Stimulated activated CD4-positive, alpha-beta T cell treated with anti-CD3 and anti-CD28 coated beads, Interleukin-15, amount 100 ng/mL, for 48 hours (primary cell): ENCODE data around the gene CCDC183.
"Not testable (repeated sequence)": the region's sequence is repeated elsewhere in the genome, so short reads cannot be mapped to it uniquely, and the experiment has no call there.

Source experiments
- DNase-seq, 2 donors: peaks; one replicate each; pipeline ENCODE4 v3.0.0-alpha.2; 2020; ENCODE audit warnings: low read depth in 2 of 2

The CCDC183 gene

DNA sequence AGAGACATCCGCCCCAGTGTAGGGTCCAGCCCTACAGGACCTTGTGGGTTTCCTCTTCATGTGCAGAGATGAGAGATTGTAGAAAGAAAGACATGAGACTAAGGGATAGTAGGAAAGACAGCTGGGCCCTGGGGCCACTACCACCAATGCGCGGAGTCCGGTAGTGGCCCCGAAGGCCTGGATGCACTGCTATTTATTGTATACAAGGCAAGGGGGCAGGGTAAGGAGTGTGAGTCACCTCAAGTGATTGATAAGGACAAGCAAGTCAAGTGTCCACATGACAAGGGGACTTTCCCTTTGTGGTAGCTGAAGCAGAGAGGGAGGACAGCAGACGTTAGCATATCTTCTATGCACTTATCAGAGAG is 11.2 kb upstream of the CCDC183 start:
- no peak for DNase-seq

DNA sequence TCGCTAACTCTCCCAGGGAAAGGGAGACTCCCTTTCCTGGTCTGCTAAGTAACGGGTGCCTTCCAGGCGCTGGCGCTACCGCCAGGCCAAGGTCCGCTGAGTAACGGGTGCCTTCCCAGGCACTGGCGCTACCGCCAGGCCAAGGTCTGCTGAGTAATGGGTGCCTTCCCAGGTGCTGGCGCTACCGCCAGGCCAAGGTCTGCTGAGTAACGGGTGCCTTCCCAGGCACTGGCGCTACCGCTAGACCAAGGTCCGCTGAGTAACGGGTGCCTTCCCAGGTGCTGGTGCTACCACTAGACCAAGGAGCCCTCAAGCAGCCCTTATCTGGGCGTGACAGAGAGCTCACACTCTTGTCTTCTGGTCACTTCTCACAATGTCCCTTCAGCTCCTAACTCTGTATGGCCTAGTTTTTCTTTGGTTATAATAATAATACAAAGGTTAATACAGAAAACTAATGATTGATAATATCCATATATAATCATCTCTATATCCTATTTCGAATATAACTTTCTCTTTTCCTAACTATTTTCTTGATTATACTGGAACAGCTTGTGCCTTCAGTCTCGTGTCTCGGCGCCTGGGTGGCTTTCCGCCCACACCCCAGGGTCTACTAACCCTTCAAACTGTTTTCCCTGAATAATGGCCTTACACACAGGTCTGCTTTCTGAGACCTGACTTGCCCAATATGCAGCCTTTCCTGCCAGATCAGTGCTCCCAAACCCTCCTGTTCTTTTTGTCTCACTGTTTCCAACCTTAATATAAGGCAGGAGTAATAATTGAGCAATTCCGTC is 10.4 kb upstream of the CCDC183 start:
- not testable (repeated sequence) for DNase-seq

DNA sequence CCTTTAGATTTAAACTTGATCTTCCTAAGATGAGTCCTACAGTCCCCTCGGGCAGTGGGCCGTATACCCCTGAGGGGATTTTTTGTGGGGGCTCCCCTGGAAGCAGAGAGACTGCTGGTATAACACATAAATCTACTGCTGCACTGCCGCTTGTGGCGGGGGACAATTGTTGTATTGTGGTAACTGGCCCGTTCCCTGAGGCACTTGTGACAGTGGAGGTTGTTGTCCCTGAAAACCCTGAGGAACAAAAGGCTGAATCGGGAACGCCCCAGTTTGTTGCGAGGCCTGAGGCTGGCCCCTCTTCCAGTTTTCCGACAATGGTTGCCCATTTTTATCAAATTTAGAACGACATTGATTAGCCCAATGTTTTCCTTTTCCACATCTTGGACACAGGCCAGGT is 9.7 kb upstream of the CCDC183 start:
- no peak for DNase-seq

DNA sequence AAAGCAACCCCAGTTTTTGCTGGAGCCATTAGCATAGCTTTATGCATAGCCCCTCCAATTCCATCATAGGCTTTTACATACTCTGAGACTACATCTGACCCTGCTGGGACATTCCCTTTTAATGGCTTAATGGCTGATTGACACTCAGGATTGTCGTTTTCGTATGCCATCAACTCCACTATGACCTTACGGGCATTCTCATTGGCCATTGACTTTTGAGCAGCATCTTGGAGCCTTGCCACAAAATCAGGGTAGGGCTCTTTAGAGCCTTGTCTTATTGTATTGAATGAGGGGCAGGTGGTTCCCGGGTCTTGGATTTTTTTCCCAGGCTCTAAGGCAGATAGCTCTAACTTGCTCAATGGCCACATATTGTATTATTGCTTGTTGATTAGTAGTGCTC is 9.2 kb upstream of the CCDC183 start:
- not testable (repeated sequence) for DNase-seq

DNA sequence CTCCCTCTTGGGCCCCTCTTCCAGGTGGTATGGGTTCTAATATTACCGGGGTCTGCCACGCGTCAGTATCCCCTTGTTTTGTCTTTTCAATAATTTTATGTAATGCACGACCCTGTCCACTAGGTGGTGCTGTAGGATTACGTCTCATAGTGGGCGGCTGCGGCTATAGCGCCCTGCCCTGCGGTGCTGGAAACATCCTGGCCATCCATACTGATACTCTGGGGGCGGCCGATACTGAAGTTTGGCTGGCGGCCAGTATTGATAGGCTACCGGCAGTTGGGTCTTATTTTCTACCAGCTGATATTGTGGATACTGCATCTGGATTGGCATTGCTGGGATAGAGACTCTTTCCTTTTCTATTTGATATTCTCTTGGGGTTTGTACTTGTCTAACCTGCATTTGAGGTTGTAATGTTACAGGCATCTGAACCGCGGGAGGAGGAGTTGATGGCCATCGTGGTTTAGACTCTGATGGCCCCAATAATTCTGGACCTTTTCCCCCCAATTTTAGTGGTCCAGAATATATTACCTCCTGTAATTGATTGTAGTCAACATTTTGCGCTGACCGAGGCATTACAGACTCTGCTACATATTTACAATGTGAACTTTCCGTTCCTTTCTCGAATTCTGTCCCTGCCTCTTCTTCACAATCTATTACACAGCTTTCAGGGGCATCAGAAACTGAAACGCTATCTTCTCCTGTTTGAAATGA is 8.3 kb upstream of the CCDC183 start:
- peak; percentile 58 to 68 for DNase-seq

DNA sequence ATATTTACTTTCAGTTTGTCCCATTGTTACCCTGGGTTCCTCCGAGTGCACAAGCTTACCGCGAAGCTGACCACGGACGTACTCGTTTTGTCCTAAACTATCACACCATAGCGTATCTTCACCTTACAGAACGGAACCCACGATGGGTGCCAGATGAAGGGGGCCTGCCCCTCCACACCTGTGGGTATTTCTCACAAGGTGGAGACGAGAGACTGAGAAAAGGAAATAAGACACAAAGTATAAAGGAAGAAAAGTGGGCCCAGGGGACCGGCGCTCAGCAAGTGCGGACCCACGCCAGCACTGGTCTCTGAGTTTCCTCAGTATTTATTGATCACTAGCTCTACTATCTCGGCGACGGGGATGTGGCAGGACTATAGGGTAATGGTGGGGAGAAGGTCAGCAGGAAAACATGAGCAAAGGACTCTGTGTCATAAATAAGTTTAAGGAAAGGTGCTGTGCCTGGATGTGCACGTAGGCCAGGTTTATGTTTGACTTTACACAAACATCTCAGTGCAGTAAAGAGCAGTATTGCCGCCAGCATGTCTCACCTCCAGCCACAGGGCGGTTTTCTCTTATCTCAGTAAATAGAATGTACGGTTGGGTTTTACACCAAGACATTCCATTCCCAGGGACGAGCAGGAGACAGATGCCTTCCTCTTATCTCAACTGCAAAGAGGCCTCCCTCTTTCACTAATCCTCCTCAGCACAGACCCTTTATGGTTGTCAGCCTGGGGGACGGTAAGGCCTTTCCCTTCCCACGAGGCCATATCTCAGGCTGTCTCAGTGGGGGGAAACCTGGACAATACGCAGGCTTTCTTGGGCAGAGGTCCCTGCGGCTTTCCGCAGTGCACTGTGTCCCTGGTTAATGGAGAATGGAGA is 7.3 kb upstream of the CCDC183 start:
- DNase-seq = not testable (repeated sequence)

DNA sequence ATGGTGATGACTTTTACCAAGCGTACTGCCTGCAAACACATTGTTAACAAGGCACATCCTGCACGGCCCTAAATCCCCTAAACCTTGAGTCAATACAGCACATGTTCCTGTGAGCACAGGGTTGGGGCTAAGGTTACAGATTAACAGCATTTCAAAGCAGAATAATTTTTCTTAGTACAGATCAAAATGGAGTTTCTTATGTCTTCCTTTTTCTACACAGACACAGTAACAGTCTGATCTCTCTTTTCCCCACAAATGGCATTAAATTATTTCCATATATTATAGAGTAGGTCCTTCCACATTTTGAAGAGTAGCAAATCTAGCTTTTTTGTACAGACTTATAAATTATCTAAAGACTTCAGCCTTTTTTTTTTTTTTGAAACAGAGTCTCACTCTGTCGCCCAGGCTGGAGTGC is 6.6 kb upstream of the CCDC183 start:
- no peak for DNase-seq

DNA sequence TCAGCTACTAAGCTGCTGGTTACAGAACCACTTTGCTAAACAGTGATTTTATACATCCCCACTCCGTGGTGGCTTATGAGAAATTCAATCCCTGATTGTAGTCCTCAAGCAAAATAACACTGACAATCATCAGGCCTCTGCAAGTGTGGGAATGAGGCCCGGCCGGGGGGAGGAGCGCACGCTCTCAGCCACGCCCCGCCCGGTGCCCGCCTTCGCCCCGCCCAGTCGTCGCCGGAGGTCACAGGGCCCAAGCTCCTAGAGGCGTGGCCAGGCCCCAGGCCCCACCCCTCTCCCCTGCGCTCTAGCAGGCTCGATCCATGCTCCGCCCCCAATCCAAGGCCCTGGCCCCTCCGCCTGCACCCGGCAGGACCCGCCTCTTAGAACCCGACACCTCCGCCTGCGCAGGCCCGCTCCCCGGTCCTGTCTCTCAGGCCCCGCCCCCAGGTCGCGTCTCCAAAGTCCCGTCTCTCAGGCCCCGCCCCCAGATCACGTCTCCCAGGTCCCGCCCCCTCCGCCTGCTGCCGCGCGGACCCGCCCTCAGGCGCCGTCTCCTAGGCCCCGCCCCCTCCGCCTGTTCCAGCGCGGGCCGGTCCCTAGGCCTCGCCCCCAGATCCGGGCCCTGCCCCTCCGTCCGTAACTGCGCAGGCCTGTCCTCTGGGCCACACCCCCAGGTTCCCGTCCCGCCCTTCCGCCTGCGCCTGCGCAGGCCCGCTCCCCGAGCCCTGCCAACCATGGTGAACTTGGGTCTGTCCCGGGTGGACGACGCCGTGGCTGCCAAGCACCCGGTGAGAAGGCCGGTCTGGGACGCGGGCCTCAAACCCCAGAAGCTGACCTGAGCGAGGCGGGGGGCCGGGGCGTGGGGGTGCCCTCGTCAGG is 5.3 kb upstream of the CCDC183 start, which contains the start of gene TMEM141:
TMEM141 (plus strand) TSS at position 705 of the 876 bp plus-strand sequence; CDS start at position 732, 27 bp downstream.
- DNase-seq = peak; percentile 100

DNA sequence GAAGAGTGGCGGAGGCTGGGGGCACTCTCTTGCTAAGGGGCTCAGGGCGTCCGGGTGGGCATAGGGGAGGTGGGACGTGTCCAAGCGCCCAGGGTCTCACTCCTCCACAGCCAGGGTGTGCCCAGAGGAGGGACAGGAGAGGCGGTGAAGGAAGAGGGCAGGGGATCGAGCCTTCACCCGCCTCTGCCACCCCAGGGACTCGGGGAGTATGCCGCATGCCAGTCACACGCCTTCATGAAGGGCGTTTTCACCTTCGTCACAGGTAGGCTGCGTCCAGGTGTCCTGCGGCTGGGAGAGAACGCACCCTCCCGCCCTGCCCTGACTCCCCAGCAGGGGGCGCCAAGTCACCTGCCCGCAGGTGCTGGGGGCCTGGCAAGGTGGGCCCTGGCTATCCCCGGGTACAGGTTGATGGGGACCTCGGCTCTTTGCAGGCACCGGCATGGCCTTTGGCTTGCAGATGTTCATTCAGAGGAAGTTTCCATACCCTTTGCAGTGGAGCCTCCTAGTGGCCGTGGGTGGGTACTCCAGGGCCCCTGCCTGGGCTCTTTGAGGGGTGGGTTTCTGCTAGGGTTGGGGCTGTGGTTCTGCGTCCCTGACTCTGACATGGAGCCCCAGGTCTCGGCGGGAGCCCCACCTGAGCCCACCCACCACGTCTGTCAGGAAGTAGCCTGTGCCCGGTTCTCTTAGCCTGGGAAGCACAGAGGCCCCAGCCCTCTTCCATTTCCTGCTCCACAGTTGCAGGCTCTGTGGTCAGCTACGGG is 4.4 kb upstream of the CCDC183 start:
- DNase-seq = peak; percentile 38 to 52

DNA sequence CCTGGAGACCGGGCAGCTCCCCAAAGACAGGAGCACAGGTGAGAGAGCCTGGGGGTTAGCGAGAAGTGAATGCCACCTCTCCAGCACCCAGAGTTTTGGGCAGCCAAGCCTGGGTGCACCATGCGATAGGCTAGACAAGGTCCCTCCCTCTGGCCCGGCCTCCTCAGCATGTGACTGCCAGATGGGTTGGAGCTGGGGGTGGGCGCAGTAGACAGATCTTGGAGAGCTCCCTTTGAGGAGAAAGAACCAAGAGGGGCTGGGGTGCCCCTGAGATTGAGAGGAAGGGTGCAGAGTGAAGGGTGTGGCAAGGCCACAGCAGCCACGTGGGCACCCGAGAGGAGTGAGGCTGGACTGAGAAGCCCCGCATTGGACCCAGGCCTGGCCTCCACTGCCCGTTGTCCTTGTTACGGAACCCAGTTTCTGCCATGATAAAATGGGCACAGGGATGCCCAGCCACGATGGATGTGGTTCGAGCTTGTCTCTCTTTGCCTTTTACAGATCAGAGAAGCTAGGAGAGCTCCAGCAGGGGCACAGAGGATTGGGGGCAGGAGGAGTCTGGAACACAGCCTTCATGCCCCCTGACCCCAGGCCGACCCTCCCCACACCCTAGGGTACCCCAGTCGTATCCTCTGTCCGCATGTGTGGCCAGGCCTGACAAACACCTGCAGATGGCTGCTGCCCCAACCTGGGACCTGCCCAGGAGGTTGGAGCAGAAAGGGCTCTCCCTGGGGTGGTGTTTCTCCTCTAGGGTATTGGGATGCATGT is 3.6 kb upstream of the CCDC183 start:
- no peak for DNase-seq

DNA sequence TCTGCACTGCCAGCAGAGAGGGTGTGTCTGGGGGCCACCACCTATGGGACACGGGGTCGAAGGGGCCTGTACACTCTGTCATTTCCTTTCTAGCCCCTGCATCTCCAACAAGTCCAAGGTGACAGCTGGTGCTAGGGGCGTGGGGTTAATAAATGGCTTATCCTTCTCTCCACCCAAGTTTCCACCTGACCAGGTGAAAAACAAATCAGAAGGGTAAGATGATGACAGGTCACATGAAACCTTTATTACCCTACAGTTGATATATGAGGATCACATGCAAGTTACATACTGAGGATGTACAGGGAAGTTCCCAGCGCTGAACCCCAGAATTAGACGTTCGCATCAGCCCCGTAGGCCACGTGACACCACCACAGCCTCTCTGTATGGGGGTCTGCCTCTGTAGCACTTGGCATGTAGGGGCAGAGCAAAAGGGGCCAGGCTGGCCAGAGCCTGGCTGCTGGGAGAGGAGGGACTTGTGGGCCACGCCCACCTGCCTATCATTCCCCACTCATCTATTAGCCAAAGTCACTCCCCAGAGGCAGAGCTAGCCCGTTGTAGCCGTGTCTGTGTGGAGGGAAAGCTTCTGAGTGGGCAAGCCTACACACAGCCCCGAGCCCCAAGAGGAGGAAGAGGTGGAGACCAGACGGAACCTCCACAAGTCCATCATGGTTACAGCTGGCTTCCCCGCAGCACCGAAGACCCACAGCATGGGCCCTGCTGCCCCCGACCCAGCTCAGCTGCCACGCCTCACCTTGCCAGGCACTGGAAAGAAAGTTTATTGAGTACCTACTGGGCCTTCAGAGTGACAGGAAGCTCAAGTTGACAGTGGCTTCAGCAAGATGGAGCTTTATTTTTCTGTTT is 2.8 kb upstream of the CCDC183 start:
- no peak for DNase-seq

DNA sequence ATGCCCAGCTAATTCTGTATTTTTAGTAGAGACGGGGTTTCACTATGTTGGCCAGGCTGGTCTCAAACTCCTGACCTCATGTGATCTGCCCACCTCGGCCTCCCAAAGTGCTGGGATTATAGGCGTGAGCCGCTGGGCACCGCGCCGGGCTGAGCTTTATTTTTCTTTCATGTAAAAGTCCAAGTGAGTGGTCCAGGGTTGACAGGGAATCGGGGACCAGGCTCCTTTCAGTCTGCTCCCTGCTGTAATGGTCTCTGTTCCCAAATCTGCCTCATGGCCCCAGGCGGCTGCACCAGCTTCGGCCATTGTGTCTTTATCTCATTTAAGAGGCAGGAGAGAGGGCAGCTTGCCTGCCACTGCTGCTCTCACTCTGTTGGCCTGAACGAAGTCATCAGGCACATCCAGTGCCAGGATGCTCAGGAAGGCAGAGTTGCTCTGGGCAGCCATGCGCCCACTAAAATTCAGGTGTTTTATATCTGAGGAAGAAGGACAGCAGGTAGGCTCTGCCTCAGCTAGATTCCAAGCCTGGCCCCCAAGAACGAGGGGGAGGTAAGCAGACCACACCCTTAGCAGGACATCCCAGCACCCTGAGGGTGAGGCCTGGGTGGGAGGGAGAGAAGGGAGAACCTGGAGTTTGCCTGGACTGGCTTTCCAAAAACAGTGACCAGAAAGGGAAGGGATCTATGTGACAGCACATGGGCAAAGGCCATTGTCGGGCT is 1.7 kb upstream of the CCDC183 start:
- no peak for DNase-seq

DNA sequence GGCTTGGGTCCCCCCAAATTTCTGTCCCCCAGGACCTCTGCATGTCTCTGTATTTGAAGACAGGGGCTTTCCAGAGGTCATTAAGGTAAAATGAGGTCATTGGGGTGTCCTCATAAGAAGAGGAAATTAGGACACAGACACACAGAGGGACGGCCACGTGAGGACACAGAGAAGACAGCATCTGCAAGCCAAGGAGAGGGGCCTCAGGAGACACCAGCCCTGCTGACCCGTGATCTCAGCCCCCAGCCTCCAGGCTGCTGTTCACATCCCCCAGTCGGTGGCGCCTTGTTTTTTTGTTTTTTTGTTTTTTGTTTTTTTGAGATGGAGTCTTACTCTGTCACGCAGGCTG is 1.2 kb upstream of the CCDC183 start:
- DNase-seq = no peak

DNA sequence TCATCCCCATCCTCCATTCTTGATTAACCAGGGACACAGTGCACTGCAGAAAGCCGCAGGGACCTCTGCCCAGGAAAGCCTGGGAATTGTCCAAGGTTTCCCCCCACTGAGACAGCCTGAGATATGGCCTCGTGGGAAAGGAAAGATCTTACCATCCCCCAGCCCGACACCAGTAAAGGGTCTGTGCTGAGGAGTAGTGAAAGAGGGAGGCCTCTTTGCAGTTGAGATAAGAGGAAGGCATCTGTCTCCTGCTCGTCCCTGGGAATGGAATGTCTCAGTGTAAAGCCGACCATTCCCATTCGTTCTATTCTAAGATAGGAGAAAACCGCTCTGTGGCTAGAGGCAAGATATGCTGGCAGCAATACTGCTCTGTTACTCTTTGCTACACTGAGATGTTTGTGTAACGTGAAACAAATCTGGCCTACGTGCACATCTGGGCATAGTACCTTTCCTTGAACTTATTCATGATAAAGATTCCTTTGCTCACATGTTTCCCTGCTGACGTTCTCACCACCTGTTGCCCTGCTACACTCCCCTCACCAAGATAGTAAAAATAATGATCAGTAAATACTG is 723 bp downstream of the CCDC183 start:
- DNase-seq = not testable (repeated sequence)

DNA sequence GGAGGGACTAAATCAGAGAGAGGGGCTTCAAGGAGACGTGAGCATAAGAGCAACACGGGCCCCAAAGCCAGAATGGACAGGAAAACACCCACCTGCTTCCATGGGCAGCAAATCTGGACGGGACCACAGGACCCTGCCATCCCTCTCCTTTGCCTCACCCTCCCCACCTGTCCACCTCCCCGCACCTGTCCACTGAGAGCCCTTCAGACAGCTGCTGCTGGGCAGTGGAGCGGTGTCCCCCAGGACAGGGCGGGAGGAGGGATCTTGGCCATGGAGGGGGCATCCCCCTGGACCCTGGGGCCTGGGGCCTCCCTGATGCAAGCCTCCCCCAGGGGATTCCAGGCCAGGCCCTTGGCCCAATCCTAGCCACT is 2.6 kb downstream of the CCDC183 start:
- DNase-seq = no peak

DNA sequence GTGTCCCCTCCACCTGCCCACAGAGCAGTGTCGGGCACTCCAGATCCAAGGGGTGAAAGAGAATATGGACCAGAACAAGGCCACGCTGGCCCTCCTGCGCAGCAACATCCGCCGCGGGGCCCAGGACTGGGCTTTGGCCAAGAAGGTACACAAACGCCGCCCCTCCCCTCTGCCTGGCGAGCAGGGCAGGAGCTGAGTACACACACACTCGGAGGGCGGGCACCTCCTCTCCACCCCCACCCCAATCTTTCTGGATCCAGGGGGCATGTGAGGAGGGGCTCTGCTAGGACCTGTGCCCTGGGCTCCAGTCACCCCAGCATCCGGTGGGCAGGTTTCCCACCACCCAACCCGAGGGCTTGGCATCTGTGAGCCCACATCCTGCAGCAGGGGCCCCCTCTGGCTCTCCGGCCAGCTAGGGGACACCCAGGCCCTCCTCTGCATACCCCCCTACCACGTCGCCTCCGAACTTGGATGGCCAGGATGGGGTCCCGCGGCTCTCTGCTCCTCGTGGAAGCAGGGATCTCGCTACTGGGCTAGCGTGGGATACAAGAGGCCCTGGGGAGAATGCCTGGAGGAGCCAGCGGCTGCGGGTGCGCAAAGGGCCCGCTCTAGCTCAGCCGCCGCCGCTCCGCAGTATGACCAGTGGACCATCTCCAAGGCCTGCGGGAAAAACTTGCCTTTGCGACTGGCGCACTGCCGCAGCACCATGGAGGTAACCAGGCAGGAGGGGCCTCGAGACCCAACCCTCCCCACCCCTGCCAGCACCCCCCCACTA is 3.1 kb downstream of the CCDC183 start:
- DNase-seq = no peak
